Nephron (organoid): Measurements from ENCODE around the gene YAF2.

ENCODE experiments used
- H3K27ac Mint-ChIP-seq, 3 experiments: 2 replicates each; pipeline ENCODE4 v1.8.0; 2020; ENCODE audit warnings: mixed read lengths in 3 of 3, mild to moderate bottlenecking in 2 of 3, moderate library complexity in 1 of 3
- H3K27me3 Mint-ChIP-seq: 2 replicates; pipeline ENCODE4 v1.8.0; 2021; ENCODE audit warnings: low read depth, mild to moderate bottlenecking, moderate library complexity, mixed read lengths
- H3K36me3 Mint-ChIP-seq: 2 replicates; pipeline ENCODE4 v1.8.0; 2020; ENCODE audit warnings: low read depth, mixed read lengths
- H3K4me1 Mint-ChIP-seq: 2 replicates; pipeline ENCODE4 v1.8.0; 2020; ENCODE audit warnings: mixed read lengths
- H3K4me3 Mint-ChIP-seq, 3 experiments: 2 replicates each; pipeline ENCODE4 v1.8.0; 2020; ENCODE audit warnings: mild to moderate bottlenecking in 3 of 3, mixed read lengths in 3 of 3, moderate library complexity in 2 of 3
- H3K9me3 Mint-ChIP-seq: 2 replicates; pipeline ENCODE4 v1.8.0; 2020; ENCODE audit warnings: mixed read lengths
- TF ChIP-seq, protein P1 (sequence below), 3 experiments: fragments of 200-600 bp; sonication (generic); IDR thresholded peaks; one replicate each; pipeline ENCODE4 v1.5.0; 2021; ENCODE audit warnings: antibody characterized with exemption in 3 of 3; ENCODE audit not compliant: unreplicated experiment in 3 of 3

Gene YAF2

GRCh38 chr12:42273706-42274105 is 35.7 kb upstream of the YAF2 start:
- H3K27me3 Mint-ChIP-seq: peaks cover 2% of the 10 kb centered on the region
- H3K27ac Mint-ChIP-seq: no peak overlapping the region
- peaks cover 5% of the 10 kb centered on the region for H3K9me3 Mint-ChIP-seq
- H3K4me1 Mint-ChIP-seq: peaks cover 7% of the 10 kb centered on the region
- H3K36me3 Mint-ChIP-seq: no peaks in the 10 kb centered on the region
- TF ChIP-seq, protein P1, sequence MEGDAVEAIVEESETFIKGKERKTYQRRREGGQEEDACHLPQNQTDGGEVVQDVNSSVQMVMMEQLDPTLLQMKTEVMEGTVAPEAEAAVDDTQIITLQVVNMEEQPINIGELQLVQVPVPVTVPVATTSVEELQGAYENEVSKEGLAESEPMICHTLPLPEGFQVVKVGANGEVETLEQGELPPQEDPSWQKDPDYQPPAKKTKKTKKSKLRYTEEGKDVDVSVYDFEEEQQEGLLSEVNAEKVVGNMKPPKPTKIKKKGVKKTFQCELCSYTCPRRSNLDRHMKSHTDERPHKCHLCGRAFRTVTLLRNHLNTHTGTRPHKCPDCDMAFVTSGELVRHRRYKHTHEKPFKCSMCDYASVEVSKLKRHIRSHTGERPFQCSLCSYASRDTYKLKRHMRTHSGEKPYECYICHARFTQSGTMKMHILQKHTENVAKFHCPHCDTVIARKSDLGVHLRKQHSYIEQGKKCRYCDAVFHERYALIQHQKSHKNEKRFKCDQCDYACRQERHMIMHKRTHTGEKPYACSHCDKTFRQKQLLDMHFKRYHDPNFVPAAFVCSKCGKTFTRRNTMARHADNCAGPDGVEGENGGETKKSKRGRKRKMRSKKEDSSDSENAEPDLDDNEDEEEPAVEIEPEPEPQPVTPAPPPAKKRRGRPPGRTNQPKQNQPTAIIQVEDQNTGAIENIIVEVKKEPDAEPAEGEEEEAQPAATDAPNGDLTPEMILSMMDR (IDR thresholded peaks at IDR 0.05; ENCODE audit: unreplicated experiment in 3 of 3): no peak
- H3K4me3 Mint-ChIP-seq: no peak overlapping the region

- peaks cover 5% of the 10 kb centered on the region for H3K9me3 Mint-ChIP-seq
- no peak overlapping the region for H3K27ac Mint-ChIP-seq
- H3K4me3 Mint-ChIP-seq: no peak overlapping the region
- no peaks in the 10 kb centered on the region for H3K27me3 Mint-ChIP-seq
- H3K4me1 Mint-ChIP-seq: no peaks in the 10 kb centered on the region
- TF ChIP-seq, protein P1 (IDR thresholded peaks at IDR 0.05; ENCODE audit: unreplicated experiment in 3 of 3): no peak
- no peaks in the 10 kb centered on the region for H3K36me3 Mint-ChIP-seq
Observed at GRCh38 chr12:42270596-42270995, 32.5 kb upstream of the YAF2 start.

DNA sequence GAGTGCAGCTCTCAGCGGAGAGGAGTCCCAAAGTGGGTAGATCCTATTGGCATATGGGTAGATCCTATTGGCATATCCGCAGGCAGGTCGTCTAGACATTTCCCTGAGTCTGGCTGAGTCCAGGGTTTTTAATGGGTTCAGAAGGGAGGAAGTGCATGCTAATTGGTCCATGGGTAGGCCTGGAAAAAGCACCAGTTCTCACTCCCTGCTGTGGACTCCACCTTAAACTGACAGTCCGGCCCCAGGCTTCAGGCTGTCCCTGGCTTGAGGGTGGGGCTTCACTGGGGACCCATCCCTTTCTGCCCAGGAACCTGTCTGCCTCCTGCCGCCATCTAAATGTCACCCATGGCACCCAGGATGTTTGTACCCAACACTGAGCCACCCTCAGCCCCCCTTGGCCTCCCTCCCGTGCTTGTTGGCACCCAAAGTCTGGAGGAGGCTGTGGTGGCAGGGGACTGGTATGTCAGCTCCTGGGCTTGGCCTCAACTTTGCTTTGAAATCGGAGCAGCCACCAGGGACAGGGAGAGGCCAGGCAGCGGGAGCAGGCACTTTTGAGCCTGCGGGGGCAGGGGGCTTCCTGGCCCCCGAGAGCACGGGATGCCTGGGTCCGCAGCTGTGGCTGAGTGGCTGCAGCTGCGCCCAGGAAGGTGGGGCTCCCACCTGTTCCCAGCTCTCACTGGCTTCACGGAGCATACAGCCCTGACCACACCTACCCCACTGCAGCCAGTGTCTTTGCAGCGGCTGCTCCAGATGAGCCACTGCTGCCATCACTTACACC is 29.6 kb upstream of the YAF2 start:
- no peak overlapping the region for H3K27ac Mint-ChIP-seq
- H3K27me3 Mint-ChIP-seq: no peaks in the 10 kb centered on the region
- TF ChIP-seq, protein P1 (IDR thresholded peaks at IDR 0.05; ENCODE audit: unreplicated experiment in 3 of 3): no peak
- H3K9me3 Mint-ChIP-seq: peaks cover 2% of the 10 kb centered on the region
- H3K4me1 Mint-ChIP-seq: no peaks in the 10 kb centered on the region
- H3K36me3 Mint-ChIP-seq: no peaks in the 10 kb centered on the region
- no peak overlapping the region for H3K4me3 Mint-ChIP-seq

GRCh38 chr12:42266579-42267230 is 28.7 kb upstream of the YAF2 start:
- Mint-ChIP-seq H3K4me3 (no peak overlapping the region), H3K27ac (no peak overlapping the region), H3K27me3 (no peaks in the 10 kb centered on the region), H3K36me3 (no peaks in the 10 kb centered on the region), H3K9me3 (no peaks in the 10 kb centered on the region), H3K4me1 (peaks cover 2% of the 10 kb centered on the region)
- TF ChIP-seq, protein P1 (IDR thresholded peaks at IDR 0.05; ENCODE audit: unreplicated experiment in 3 of 3): no peak

- H3K4me1 Mint-ChIP-seq: peaks cover 5% of the 10 kb centered on the region
Observed at GRCh38 chr12:42262271-42262670, 24.2 kb upstream of the YAF2 start.

More at GRCh38 chr12:42262271-42262670, 24.2 kb upstream of the YAF2 start:
- H3K36me3 Mint-ChIP-seq: no peaks in the 10 kb centered on the region
- H3K27ac Mint-ChIP-seq: peak overlapping the region in 2 of 3 experiments; percentile 38 to 72
- no peak overlapping the region for H3K4me3 Mint-ChIP-seq
- no peaks in the 10 kb centered on the region for H3K27me3 Mint-ChIP-seq
- peaks cover under 1% of the 10 kb centered on the region for H3K9me3 Mint-ChIP-seq
- TF ChIP-seq, protein P1 (IDR thresholded peaks at IDR 0.05; ENCODE audit: unreplicated experiment in 3 of 3): no peak
